Lung (tissue), 12 donors: ENCODE results near the gene PRSS50. TPM values are rescaled to one million over a fixed set of nuclear protein-coding genes. Genes with fewer than 3 reads are reported as not detected.
A peak's percentile ranks its signal among the peaks of the same experiment; 100 is the strongest.

Source experiments
- ATAC-seq: fragments of 200-7000 bp; cut with Tn5 transposase; one replicate; pipeline ENCODE4 v1.9.1; 2020; ENCODE audit warnings: moderate number of reproducible peaks; ENCODE audit not compliant: insufficient read depth, low FRiP score
- DNase-seq, 3 donors: peaks; one replicate each; pipeline ENCODE4 v3.0.0-alpha.2; 2013 to 2017
- H3K27ac ChIP-seq, 2 donors: one replicate each; pipeline ENCODE4 v1.5.1; 2013; ENCODE audit warnings: mild to moderate bottlenecking in 2 of 2, moderate library complexity in 2 of 2, control low read depth in 1 of 2, inconsistent platforms in 1 of 2, low read depth in 1 of 2, low read length in 1 of 2
- H3K27me3 ChIP-seq, 3 donors: one replicate each; pipeline ENCODE4 v1.5.1; 2013; ENCODE audit warnings: low read length in 2 of 3; ENCODE audit not compliant: control insufficient read depth in 3 of 3, insufficient read depth in 3 of 3
- H3K36me3 ChIP-seq, 4 donors: one replicate each; pipeline ENCODE4 v1.5.1; 2013; ENCODE audit warnings: low read length in 4 of 4, mild to moderate bottlenecking in 1 of 4, moderate library complexity in 1 of 4; ENCODE audit not compliant: control insufficient read depth in 4 of 4, insufficient read depth in 4 of 4
- H3K4me1 ChIP-seq, 5 donors: one replicate each; pipeline ENCODE4 v1.5.1; 2013; ENCODE audit warnings: low read length in 5 of 5, mild to moderate bottlenecking in 2 of 5, moderate library complexity in 1 of 5; ENCODE audit not compliant: control insufficient read depth in 5 of 5, insufficient read depth in 5 of 5
- H3K4me3 ChIP-seq: one replicate; pipeline ENCODE4 v1.5.1; 2013; ENCODE audit warnings: mild to moderate bottlenecking, control low read depth, moderate library complexity
- H3K9ac ChIP-seq, 2 donors: one replicate each; pipeline ENCODE4 v1.5.1; 2013; ENCODE audit warnings: low read length in 2 of 2, control low read depth in 1 of 2; ENCODE audit not compliant: insufficient read depth in 1 of 2
- H3K9me3 ChIP-seq, 4 donors: one replicate each; pipeline ENCODE4 v1.5.1; 2013; ENCODE audit warnings: low read length in 3 of 4, mild to moderate bottlenecking in 1 of 4, moderate library complexity in 1 of 4; ENCODE audit not compliant: control insufficient read depth in 4 of 4, insufficient read depth in 3 of 4
- WGBS, 2 donors: extraction: QIAGEN DNeasy Blood & Tissue Kit; methylation state at CpG; one replicate each; pipeline ENCODE4 v1.1.7; 2013; 5-methylcytosine and 5-hydroxymethylcytosine counted together
- polyA plus RNA-seq, 2 donors: library from polyadenylated mRNA; stranded (reverse); fragments of 200-250 nt; gene quantifications; one replicate each; pipeline ENCODE4 v1.2.1, GENCODE V29; 2013
- total RNA-seq, 2 donors: library from RNA; depleted of rRNA in 1 of 2; stranded (reverse); fragments of >200 nt in 1 of 2; gene quantifications; one replicate each; pipeline ENCODE4 v1.2.1, GENCODE V29; 2014 to 2021
- TF ChIP-seq, protein P1 (sequence below): IDR thresholded peaks from 2 replicates; pipeline ENCODE4 v1.5.1; 2012; ENCODE audit warnings: mild to moderate bottlenecking; ENCODE audit errors: control extremely low read depth, extremely low read depth
- donor health status: control.
- donor health status: control.
- donor health status: Bipolar disorder and iron deficiency.
- donor health status: healthy.
- donor health status: DM: yes; HTN: yes; CAD: no.

Gene PRSS50
- total and polyA plus RNA-seq, 4 donors: 0.08 to 2.2 (median 0.31) TPM

DNA sequence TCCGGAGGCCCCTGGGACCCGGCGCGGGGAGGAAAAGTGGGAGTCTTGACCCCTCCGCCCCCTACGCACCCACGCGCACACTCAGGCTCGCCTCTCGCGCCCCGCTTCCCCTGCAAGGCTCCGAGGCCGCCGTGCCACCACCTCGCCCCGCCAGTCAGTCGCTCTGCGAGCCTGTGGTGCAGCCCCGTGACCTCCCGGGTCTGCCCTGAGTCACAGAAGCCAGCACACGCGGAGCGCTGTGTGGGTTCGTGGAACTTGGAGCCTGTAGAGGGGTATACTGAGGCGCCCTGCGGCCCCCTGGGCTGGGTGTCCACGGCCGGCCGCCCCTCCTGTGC is 23.8 kb downstream of the PRSS50 start:
- TF ChIP-seq, protein P1, sequence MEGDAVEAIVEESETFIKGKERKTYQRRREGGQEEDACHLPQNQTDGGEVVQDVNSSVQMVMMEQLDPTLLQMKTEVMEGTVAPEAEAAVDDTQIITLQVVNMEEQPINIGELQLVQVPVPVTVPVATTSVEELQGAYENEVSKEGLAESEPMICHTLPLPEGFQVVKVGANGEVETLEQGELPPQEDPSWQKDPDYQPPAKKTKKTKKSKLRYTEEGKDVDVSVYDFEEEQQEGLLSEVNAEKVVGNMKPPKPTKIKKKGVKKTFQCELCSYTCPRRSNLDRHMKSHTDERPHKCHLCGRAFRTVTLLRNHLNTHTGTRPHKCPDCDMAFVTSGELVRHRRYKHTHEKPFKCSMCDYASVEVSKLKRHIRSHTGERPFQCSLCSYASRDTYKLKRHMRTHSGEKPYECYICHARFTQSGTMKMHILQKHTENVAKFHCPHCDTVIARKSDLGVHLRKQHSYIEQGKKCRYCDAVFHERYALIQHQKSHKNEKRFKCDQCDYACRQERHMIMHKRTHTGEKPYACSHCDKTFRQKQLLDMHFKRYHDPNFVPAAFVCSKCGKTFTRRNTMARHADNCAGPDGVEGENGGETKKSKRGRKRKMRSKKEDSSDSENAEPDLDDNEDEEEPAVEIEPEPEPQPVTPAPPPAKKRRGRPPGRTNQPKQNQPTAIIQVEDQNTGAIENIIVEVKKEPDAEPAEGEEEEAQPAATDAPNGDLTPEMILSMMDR: no peak
- DNase-seq (no peak), ATAC-seq (peak; percentile 4)
- Histone ChIP-seq H3K27ac (peak overlapping the region; percentile 65 to 80), H3K9ac (no peak overlapping the region), H3K4me3 (peak overlapping the region; percentile 29), H3K27me3 (peaks cover 0 to 3% (median 0%) of the 10 kb centered on the region in 3 donors), H3K9me3 (no peaks in the 10 kb centered on the region), H3K36me3 (no peaks in the 10 kb centered on the region), H3K4me1 (peaks cover 0 to 54% (median 13%) of the 10 kb centered on the region in 5 donors)
- WGBS, 2 donors: 20 to 26% methylated on average over 26 to 30 of the region's 30 CpGs

DNA sequence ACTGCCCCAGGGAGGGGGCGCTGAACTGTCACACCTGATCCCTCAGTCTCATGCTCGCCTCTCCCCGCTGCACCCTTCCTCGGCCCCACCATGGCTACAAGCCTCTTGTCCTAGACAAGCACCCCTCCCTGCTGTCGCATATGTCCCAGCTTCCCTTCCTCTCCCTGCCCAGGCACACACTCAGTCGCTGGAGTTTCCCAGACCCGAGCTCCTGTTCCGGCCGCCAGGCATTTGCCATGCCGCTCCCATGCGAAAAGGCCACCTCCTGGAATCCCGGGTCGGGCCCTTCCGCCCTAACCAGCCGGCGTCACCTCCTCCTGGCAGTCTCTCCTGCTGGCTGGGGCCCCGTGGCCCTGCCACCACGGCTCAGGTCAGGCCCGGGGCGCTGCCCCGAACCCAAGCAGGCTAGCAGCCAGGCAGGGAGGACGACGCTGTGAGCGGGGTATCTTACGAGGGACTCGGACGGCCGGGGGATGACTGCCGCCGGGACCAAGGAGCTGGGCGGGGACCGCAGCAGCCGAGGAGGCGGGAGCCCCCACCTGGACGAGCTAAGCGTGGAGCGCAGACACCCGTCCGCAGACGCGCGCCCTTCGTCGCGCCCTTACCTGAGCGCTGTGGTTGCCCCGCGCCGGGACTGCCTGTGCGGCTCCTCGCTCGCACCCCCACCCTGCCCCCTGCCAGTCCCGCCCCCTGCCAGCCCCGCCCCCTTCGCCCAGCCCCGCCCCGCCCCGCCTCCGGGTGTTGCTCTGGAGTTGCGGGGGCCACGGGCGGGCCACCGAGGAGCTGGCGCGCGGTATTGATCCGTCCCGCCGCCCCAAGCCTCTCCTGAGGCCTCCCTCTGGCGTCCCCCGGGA is 24.4 kb downstream of the PRSS50 start, which contains the start of gene ALS2CL:
TSS of gene ALS2CL (minus strand) at position 642 of the 854 bp plus-strand sequence. CDS start 4,239 bp downstream, outside the sequence.
- H3K27ac ChIP-seq: peak within 1 kb of the TSS; percentile 90 to 98
- 0 to 1% methylated on average over 36 to 71 of the region's 71 CpGs for WGBS, 2 donors
- DNase-seq: peak; percentile 40 to 62 (median 44)
- H3K9ac ChIP-seq: peak within 1 kb of the TSS in 1 of 2 donors; percentile 43
- ATAC-seq: peak; percentile 77
- peak within 1 kb of the TSS; percentile 76 for H3K4me3 ChIP-seq
- H3K27me3 ChIP-seq: peaks cover 0 to 3% (median 0%) of the 10 kb centered on the region in 3 donors
- H3K4me1 ChIP-seq: peaks cover 0 to 54% (median 13%) of the 10 kb centered on the region in 5 donors
- TF ChIP-seq, protein P1: no peak
- H3K9me3 ChIP-seq: no peaks in the 10 kb centered on the region
- H3K36me3 ChIP-seq: peaks cover 0 to under 1% (median 0%) of the 10 kb centered on the region in 4 donors

DNA sequence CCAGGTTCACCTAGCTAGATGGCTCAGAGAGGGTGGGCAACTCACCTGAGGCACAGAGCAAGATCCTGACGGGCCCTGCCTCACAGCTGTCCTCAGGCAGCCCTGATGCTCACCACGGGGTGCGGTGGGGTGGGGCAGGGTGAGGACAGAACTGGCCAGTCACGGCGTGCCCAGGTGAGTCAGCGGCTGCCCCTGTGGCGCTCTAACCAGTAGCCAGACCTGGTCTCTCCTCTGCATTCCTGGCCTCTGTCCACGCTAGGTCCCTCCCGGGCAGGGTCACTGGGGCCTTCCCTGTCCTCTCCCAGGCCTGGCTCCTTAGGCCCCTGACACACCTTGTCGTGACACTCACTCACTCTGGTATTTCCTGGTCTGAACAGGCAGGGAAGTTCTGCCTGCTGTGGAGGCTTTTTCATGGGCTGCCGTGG is 25.1 kb downstream of the PRSS50 start:
- no peaks in the 10 kb centered on the region for H3K9me3 ChIP-seq
- H3K9ac ChIP-seq: peak overlapping the region in 1 of 2 donors; percentile 43
- peaks cover 0 to 3% (median 0%) of the 10 kb centered on the region in 3 donors for H3K27me3 ChIP-seq
- H3K4me1 ChIP-seq: peaks cover 0 to 54% (median 13%) of the 10 kb centered on the region in 5 donors
- H3K27ac ChIP-seq: peak overlapping the region; percentile 90 to 98
- WGBS, 2 donors: 46 to 58% methylated on average over 11 of the region's 11 CpGs
- ATAC-seq (peak; percentile 49), DNase-seq (peak in 1 of 3 donors; percentile 13)
- peak overlapping the region; percentile 76 for H3K4me3 ChIP-seq
- TF ChIP-seq, protein P1: no peak
- H3K36me3 ChIP-seq: peaks cover 0 to 4% (median 0%) of the 10 kb centered on the region in 4 donors
